HG02884 (cell line): ENCODE measurements around the gene BEND3.
"Not testable (repeated sequence)": the region's sequence is repeated elsewhere in the genome, so short reads cannot be mapped to it uniquely, and the experiment has no call there.

Experiments used
- ATAC-seq: cut with Tn5 transposase; IDR thresholded peaks from one replicate; pipeline ENCODE4 v1.9.1; 2021; ENCODE audit warnings: mild to moderate bottlenecking, moderate library complexity; ENCODE audit not compliant: unreplicated experiment

Gene BEND3

DNA sequence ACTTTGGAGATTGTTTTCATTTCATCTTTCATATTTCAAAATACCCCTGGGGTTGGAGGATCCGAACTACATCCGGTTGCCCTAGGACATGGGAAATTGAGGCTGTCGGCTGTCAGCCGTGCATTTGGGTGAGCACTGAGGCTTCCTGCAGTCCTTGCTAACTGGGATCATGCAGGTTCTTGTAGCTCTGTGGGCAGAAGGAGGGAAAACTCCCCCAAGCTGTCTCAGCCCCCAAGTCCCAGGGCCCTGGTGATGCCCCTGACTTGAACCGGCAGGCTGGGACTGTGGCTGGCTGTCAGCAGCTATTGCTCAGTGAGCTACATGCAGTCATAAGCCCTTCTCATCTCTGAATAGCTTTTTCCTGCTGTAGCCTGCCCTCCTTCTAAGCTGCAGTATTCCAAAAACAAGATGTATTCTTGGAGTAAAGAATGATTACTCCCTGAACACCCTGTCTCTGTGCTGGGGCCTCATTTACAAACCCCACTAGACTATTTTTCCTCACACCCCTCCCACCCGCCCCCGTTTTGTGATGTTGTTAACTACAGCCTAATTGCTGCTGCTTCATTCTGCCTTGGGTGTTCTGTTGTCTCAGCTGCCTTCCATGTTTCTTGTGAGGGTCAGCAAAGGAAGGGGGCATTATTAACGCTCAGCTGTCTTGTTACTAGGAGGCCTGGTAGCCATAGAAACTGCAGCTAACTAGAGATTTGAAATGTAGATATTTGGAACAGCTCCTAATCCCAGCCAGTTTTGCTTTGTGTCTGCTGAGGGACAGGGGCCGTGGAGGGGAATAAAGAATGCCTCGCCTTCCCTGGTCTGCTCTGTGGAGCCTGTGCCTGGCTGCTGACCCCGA is 69.3 kb downstream of the BEND3 start:
- ATAC-seq, result no peak

- ATAC-seq, result no peak
Measured at GRCh38 chr6:107033126-107033525, 82.2 kb downstream of the BEND3 start.

- no peak for ATAC-seq
Measured at GRCh38 chr6:107032051-107032450, 83.3 kb downstream of the BEND3 start.

DNA sequence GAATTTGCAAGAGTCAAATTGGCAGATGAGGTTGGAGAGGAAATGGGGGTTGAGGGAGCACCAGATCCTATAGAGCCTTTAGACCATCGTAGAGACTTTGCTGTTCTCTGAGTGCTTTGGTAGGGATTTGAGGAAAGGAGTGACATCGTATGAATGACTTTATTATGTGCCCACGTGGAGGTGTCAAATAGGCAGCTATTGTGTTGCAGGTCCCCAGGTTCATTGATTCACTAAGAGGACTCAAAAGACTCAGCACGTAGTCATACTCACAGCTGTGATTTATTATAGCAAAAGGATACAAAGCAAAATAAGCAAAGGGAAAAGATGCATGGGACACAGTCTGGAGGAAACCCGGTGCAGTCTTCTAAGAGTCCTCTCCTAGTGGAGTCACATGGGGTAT is 85.2 kb downstream of the BEND3 start:
- ATAC-seq, result no peak

DNA sequence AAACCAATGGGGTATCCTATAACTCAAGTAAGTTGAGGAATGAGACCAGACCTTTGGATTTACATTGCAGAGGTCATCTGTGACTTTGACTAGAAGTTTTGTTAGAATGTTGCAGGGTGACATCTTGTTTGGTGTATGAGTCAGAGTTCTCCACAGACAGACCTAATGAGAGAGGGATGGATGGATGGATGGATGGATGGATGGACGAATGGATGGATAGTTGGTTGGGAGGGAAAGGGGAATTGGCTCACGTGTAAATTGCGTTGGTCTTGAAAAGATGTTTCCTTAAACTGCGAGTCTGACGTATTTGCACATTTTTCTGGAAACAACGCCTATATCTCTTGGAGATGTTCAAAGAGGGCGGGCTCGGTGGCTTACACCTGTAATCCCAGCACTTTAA is 88.3 kb downstream of the BEND3 start:
- no peak for ATAC-seq

DNA sequence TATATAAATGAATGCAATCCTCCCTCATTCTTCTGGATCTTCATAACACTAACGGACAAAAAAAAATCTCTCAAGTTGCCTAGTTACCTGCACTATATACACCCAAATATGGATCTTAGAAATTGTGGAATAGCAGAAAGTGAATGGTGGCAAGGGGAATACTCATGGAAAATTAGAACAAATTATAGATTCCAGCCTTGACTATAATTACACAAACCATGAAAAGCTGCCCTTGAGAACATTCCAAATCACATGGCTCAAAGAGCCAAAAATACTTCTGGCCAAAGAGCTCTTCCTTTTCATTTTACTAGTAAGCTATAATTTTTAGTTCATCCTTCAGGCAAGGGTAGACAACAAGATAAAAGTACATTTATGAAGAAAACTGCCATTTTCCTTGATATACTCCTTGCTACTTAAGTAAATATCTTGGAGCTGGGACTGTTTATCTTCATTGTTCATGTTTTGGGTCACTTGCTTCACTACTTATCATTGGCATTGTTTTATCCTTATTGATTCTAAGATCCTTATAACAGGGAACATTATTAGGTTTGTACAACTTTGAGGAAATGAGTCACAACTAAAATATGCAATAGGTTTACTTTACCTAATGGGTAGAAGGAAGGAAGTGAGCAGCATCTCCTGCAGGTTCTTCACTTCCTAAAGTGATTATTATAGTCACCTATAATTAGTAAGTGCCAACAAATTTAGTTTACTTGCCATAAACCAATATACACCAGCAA is 93.7 kb downstream of the BEND3 start:
- no peak for ATAC-seq

GRCh38 chr6:107020239-107020638 is 95.1 kb downstream of the BEND3 start:
- no peak for ATAC-seq

DNA sequence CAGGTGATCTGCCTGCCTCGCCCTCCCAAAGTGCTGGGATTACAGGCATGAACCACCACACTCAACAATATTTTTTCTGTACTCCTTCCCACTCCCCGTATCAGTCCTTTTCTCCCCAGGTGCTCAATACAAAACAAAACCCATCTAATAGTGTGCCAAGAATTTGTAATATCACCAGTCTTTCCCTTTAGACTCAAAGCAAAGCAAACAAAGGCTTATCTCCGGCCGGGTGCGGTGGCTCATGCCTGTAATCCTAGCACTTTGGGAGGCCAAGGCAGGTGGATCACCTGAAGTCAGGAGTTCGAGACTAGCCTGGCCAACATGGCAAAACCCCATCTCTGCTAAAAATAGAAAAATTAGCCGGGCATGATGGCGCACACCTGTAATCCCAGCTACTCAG is 95.7 kb downstream of the BEND3 start:
- not testable (repeated sequence) for ATAC-seq

DNA sequence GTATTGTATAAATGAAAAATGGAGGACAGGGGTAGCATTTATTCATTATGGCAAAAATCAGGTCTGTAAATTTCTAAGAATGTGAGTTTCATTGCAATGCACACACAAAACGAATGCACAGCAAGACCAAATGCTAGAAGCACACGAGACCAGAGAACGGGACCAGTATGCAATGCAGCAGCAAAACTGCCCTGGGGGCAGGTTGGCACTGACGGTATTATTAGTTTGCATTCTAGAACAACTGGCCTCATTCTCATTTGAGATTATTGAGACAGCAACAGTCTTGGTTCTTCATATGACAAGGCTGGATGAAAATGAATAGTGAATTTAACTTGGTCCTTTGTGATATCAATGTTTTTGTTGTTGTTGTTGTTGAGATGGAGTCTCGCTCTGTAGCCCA is 96.3 kb downstream of the BEND3 start:
- no peak for ATAC-seq
